ENCODE data around the gene CGREF1.

The CGREF1 gene

GRCh38 chr2:27053321-27053720 is 65.6 kb downstream of the CGREF1 start:
- DNase-seq (no peak), ATAC-seq (ENCODE audit: insufficient read depth, low read depth) (no peak)
- Histone ChIP-seq H3K9me3 (ENCODE audit: insufficient read depth, low read length, severe bottlenecking) (no peaks in the 10 kb centered on the region), H2AFZ (ENCODE audit: low read depth, low read length) (no peak overlapping the region), H3K4me3 (ENCODE audit: low read depth in 1 of 2, low read length in 2 of 2) (0 out of 4 replicates have a peak overlapping the region, but pooled peaks of 1 of the 2 experiments have one; percentile 93), H3K27me3 (ENCODE audit: insufficient read depth, low read length, poor library complexity) (no peaks in the 10 kb centered on the region), H3K79me2 (ENCODE audit: insufficient read depth, low read length) (peaks cover 12% of the 10 kb centered on the region), H3K4me1 (ENCODE audit: insufficient read depth, low read length) (peaks cover 30% of the 10 kb centered on the region), H3K4me2 (ENCODE audit: insufficient read depth, low read length) (peak overlapping the region; percentile 74; the same call in 1 of the 2 replicates), H3K36me3 (ENCODE audit: insufficient read depth, low read length) (peaks cover 55% of the 10 kb centered on the region), H3K9ac (ENCODE audit: low read depth, low read length) (no peak overlapping the region; the same call in 1 of the 2 replicates), H3K27ac (ENCODE audit: low read length) (no peak overlapping the region), H4K20me1 (ENCODE audit: insufficient read depth, low read length) (0 out of 2 replicates have a peak, but pooled peaks cover 2% of the 10 kb centered on the region)
- TF ChIP-seq EZH2 (IDR thresholded peaks at IDR 0.05; ENCODE audit: borderline replicate concordance, low read depth, low read length, severe bottlenecking), result no peak

- no peak for DNase-seq
- H3K27me3 ChIP-seq (ENCODE audit: insufficient read depth, low read length, poor library complexity), result no peaks in the 10 kb centered on the region
- no peaks in the 10 kb centered on the region for H4K20me1 ChIP-seq (ENCODE audit: insufficient read depth, low read length)
- no peak for TF ChIP-seq EZH2 (IDR thresholded peaks at IDR 0.05; ENCODE audit: borderline replicate concordance, low read depth, low read length, severe bottlenecking)
- no peak for TF ChIP-seq CTCF (IDR thresholded peaks at IDR 0.05; ENCODE audit: borderline replicate concordance, extremely low read depth, low read length, poor library complexity, severe bottlenecking)
- peaks cover 43% of the 10 kb centered on the region for H3K36me3 ChIP-seq (ENCODE audit: insufficient read depth, low read length)
- peak overlapping the region; percentile 85 to 93; a peak in 3 of 4 replicates for H3K4me3 ChIP-seq (ENCODE audit: low read depth in 1 of 2, low read length in 2 of 2)
- H3K9me3 ChIP-seq (ENCODE audit: insufficient read depth, low read length, severe bottlenecking), result no peaks in the 10 kb centered on the region
- H3K4me1 ChIP-seq (ENCODE audit: insufficient read depth, low read length), result peaks cover 30% of the 10 kb centered on the region
- no peak for ATAC-seq (ENCODE audit: insufficient read depth, low read depth)
- H3K4me2 ChIP-seq (ENCODE audit: insufficient read depth, low read length), result peak overlapping the region; percentile 74
- H3K27ac ChIP-seq (ENCODE audit: low read length), result peak overlapping the region; percentile 74
- peak overlapping the region; percentile 58 for H3K9ac ChIP-seq (ENCODE audit: low read depth, low read length)
- peaks cover 12% of the 10 kb centered on the region for H3K79me2 ChIP-seq (ENCODE audit: insufficient read depth, low read length)
- H2AFZ ChIP-seq (ENCODE audit: low read depth, low read length), result peak overlapping the region; percentile 93
These were observed 66.9 kb downstream of the CGREF1 start for GRCh38 chr2:27051902-27052645.

GRCh38 chr2:27050996-27051901 is 67.7 kb downstream of the CGREF1 start, which contains the start of gene AGBL5:
Gene AGBL5, plus strand, starts transcription at chr2:27051668. Its CDS starts 1,291 bp downstream, at chr2:27052959.
- H3K27ac ChIP-seq (ENCODE audit: low read length), result peak within 1 kb of the TSS; percentile 85
- H3K79me2 ChIP-seq (ENCODE audit: insufficient read depth, low read length), result peaks cover 12% of the 10 kb centered on the region
- TF ChIP-seq EZH2 (IDR thresholded peaks at IDR 0.05; ENCODE audit: borderline replicate concordance, low read depth, low read length, severe bottlenecking) (no peak), CTCF (IDR thresholded peaks at IDR 0.05; ENCODE audit: borderline replicate concordance, extremely low read depth, low read length, poor library complexity, severe bottlenecking) (no peak)
- H2AFZ ChIP-seq (ENCODE audit: low read depth, low read length), result peak within 1 kb of the TSS; percentile 93
- no peaks in the 10 kb centered on the region for H3K9me3 ChIP-seq (ENCODE audit: insufficient read depth, low read length, severe bottlenecking)
- peak; percentile 74 for ATAC-seq (ENCODE audit: insufficient read depth, low read depth)
- H3K27me3 ChIP-seq (ENCODE audit: insufficient read depth, low read length, poor library complexity), result no peaks in the 10 kb centered on the region
- peaks cover 30% of the 10 kb centered on the region for H3K4me1 ChIP-seq (ENCODE audit: insufficient read depth, low read length)
- H3K4me3 ChIP-seq (ENCODE audit: low read depth in 1 of 2, low read length in 2 of 2), result peak within 1 kb of the TSS; percentile 85 to 93
- DNase-seq, result peak; percentile 98
- H3K9ac ChIP-seq (ENCODE audit: low read depth, low read length), result peak within 1 kb of the TSS; percentile 58
- H4K20me1 ChIP-seq (ENCODE audit: insufficient read depth, low read length), result no peaks in the 10 kb centered on the region
- H3K4me2 ChIP-seq (ENCODE audit: insufficient read depth, low read length), result peak within 1 kb of the TSS; percentile 74
- H3K36me3 ChIP-seq (ENCODE audit: insufficient read depth, low read length), result peaks cover 35% of the 10 kb centered on the region

All from DND-41 (cell line).